Breast epithelium (tissue), 4 donors: ENCODE data around the gene RBMX2. TPM values are rescaled to one million over a fixed set of nuclear protein-coding genes. Genes with fewer than 3 reads are reported as not detected.

ENCODE experiments used
- DNase-seq, 2 donors: peaks; one replicate each; pipeline ENCODE4 v3.0.0-alpha.2; 2019; ENCODE audit warnings: low spot score in 2 of 2
- H3K27ac ChIP-seq, 2 donors: fragments of 200-600 bp; sonication (generic) in 1 of 2; one replicate each; pipeline ENCODE4 v1.5.1; 2016 to 2019; ENCODE audit warnings: mild to moderate bottlenecking in 1 of 2
- H3K27me3 ChIP-seq, 2 donors: fragments of 200-600 bp; sonication (generic) in 1 of 2; one replicate each; pipeline versions ENCODE4 v1.5.1 to v1.6.0; 2017 to 2019; ENCODE audit warnings: control low read depth in 1 of 2, mild to moderate bottlenecking in 1 of 2
- H3K36me3 ChIP-seq: fragments of 200-600 bp; one replicate; pipeline ENCODE4 v1.5.1; 2019
- H3K4me1 ChIP-seq, 2 donors: fragments of 200-600 bp; sonication (generic); one replicate each; pipeline ENCODE4 v1.5.1; 2016 to 2019; ENCODE audit warnings: control low read depth in 1 of 2
- H3K4me3 ChIP-seq, 3 donors: fragments of 200-600 bp; sonication (generic); 1 replicate in 2 of 3; 2 replicates in 1 of 3; pipeline ENCODE4 v1.5.1; 2016 to 2019; ENCODE audit warnings: mild to moderate bottlenecking in 3 of 3, moderate library complexity in 2 of 3
- H3K9me3 ChIP-seq, 2 donors: fragments of 200-600 bp; sonication (generic) in 1 of 2; one replicate each; pipeline ENCODE4 v1.5.1; 2016 to 2019; ENCODE audit warnings: control low read depth in 1 of 2
- CTCF ChIP-seq, 3 donors: fragments of 450-650 bp; IDR thresholded peaks; one replicate each; pipeline ENCODE4 v1.5.1; 2016 to 2017; ENCODE audit warnings: antibody characterized with exemption in 3 of 3, mild to moderate bottlenecking in 3 of 3, moderate library complexity in 3 of 3
- POLR2A ChIP-seq: fragments of 450-650 bp; IDR thresholded peaks from one replicate; pipeline ENCODE4 v1.6.1; 2016; ENCODE audit warnings: antibody characterized with exemption, mild to moderate bottlenecking, moderate library complexity
- POLR2AphosphoS5 ChIP-seq, 3 donors: sonication (generic); formaldehyde crosslinking; IDR thresholded peaks; one replicate each; pipeline ENCODE4 v1.6.1; 2017; ENCODE audit warnings: antibody characterized with exemption in 3 of 3
- intact Hi-C: fragments of 100-400 bp; cut with DNase I; formaldehyde crosslinking; loops from one replicate; pipeline ENCODE4 v1.15.1; 2023; ENCODE audit warnings: low total_unique reads
- total RNA-seq, 3 donors: library from RNA; depleted of rRNA; stranded (reverse); fragments of >200 nt; gene quantifications; one replicate each; pipeline ENCODE4 v1.1.0, GENCODE V29; 2016

RBMX2 gene
- total RNA-seq, 3 donors from 2014 or later, result 14.7 to 17.9 (median 16.2) TPM

GRCh38 chrX:130414800-130415199 lies 13.0 kb downstream of the RBMX2 start:
- H3K27me3 ChIP-seq, result no peaks in the 10 kb centered on the region
- TF ChIP-seq POLR2AphosphoS5 (IDR thresholded peaks at IDR 0.05) (no peak), POLR2A (no peak), CTCF (IDR thresholded peaks at IDR 0.05) (no peak)
- intact Hi-C loops, result no loop called here
- DNase-seq, result no peak
- no peaks in the 10 kb centered on the region for H3K9me3 ChIP-seq
- no peak overlapping the region for H3K4me3 ChIP-seq
- no peaks in the 10 kb centered on the region for H3K36me3 ChIP-seq
- H3K27ac ChIP-seq, result no peak overlapping the region
- no peaks in the 10 kb centered on the region for H3K4me1 ChIP-seq

- H3K36me3 ChIP-seq, result no peaks in the 10 kb centered on the region
- no peak overlapping the region for H3K4me3 ChIP-seq
- intact Hi-C loops, result no loop called here
- TF ChIP-seq CTCF (IDR thresholded peaks at IDR 0.05) (no peak), POLR2A (no peak), POLR2AphosphoS5 (IDR thresholded peaks at IDR 0.05) (no peak)
- DNase-seq, result no peak
- H3K9me3 ChIP-seq, result no peaks in the 10 kb centered on the region
- H3K4me1 ChIP-seq, result no peaks in the 10 kb centered on the region
- H3K27me3 ChIP-seq, result no peaks in the 10 kb centered on the region
- H3K27ac ChIP-seq, result no peak overlapping the region
Observed at GRCh38 chrX:130415201-130415600, 13.4 kb downstream of the RBMX2 start.

- Histone ChIP-seq H3K9me3 (no peaks in the 10 kb centered on the region), H3K27me3 (no peaks in the 10 kb centered on the region), H3K4me3 (no peak overlapping the region), H3K36me3 (no peaks in the 10 kb centered on the region), H3K4me1 (no peaks in the 10 kb centered on the region), H3K27ac (no peak overlapping the region)
- no peak for DNase-seq
- TF ChIP-seq POLR2A, result no peak
- TF ChIP-seq CTCF (IDR thresholded peaks at IDR 0.05), result no peak
- TF ChIP-seq POLR2AphosphoS5 (IDR thresholded peaks at IDR 0.05), result no peak
- intact Hi-C loops, result no loop called here
Observed at GRCh38 chrX:130416785-130417184, 15.0 kb downstream of the RBMX2 start.

GRCh38 chrX:130418066-130418465 lies 16.3 kb downstream of the RBMX2 start:
- DNase-seq, result no peak
- H3K36me3 ChIP-seq, result no peaks in the 10 kb centered on the region
- H3K27me3 ChIP-seq, result no peaks in the 10 kb centered on the region
- intact Hi-C loops, result no loop called here
- no peaks in the 10 kb centered on the region for H3K9me3 ChIP-seq
- no peak overlapping the region for H3K27ac ChIP-seq
- no peak for TF ChIP-seq CTCF (IDR thresholded peaks at IDR 0.05)
- no peak for TF ChIP-seq POLR2AphosphoS5 (IDR thresholded peaks at IDR 0.05)
- no peak for TF ChIP-seq POLR2A
- no peaks in the 10 kb centered on the region for H3K4me1 ChIP-seq
- no peak overlapping the region for H3K4me3 ChIP-seq

- no peaks in the 10 kb centered on the region for H3K36me3 ChIP-seq
- DNase-seq, result no peak
- no peaks in the 10 kb centered on the region for H3K9me3 ChIP-seq
- TF ChIP-seq POLR2AphosphoS5 (IDR thresholded peaks at IDR 0.05) (no peak), POLR2A (no peak), CTCF (IDR thresholded peaks at IDR 0.05) (no peak)
- H3K27me3 ChIP-seq, result no peaks in the 10 kb centered on the region
- no peak overlapping the region for H3K4me3 ChIP-seq
- H3K27ac ChIP-seq, result no peak overlapping the region
- H3K4me1 ChIP-seq, result no peaks in the 10 kb centered on the region
- intact Hi-C loops, result no loop called here
Observed at GRCh38 chrX:130418740-130419139, 17.0 kb downstream of the RBMX2 start.
